Measurements from ENCODE around the gene CDX2.

CDX2 gene

GRCh38 chr13:27927444-27928352 lies 41.4 kb downstream of the CDX2 start:
- no peak for DNase-seq

- no peak for DNase-seq
Observed at GRCh38 chr13:27926644-27927434, 42.3 kb downstream of the CDX2 start.

GRCh38 chr13:27925220-27925991 lies 43.7 kb downstream of the CDX2 start:
- DNase-seq: no peak

- no peak for DNase-seq
Observed at GRCh38 chr13:27924529-27925141, 44.5 kb downstream of the CDX2 start.

- no peak for DNase-seq
Observed at GRCh38 chr13:27923794-27924528, 45.2 kb downstream of the CDX2 start.

- no peak for DNase-seq
Observed at GRCh38 chr13:27922883-27923612, 46.1 kb downstream of the CDX2 start.

- no peak for DNase-seq
Observed at GRCh38 chr13:27921961-27922882, 46.9 kb downstream of the CDX2 start.

GRCh38 chr13:27921421-27921960 lies 47.6 kb downstream of the CDX2 start:
- DNase-seq: no peak

GRCh38 chr13:27920677-27921420 lies 48.3 kb downstream of the CDX2 start:
- no peak for DNase-seq

- no peak for DNase-seq
Observed at GRCh38 chr13:27919934-27920676, 49.0 kb downstream of the CDX2 start, which contains the start of gene PDX1. TSS of gene PDX1 (plus strand) at chr13:27920000. CDS start at chr13:27920139, 139 bp downstream.

GRCh38 chr13:27919659-27919933 lies 49.5 kb downstream of the CDX2 start:
- DNase-seq: no peak

- no peak for DNase-seq
Observed at GRCh38 chr13:27918918-27919658, 50.0 kb downstream of the CDX2 start.

- DNase-seq: no peak
Observed at GRCh38 chr13:27918041-27918917, 50.8 kb downstream of the CDX2 start.

- no peak for DNase-seq
Observed at GRCh38 chr13:27917121-27917947, 51.8 kb downstream of the CDX2 start.
